AG10803 (cell line): ENCODE results near the gene PTPRZ1.

Experiments used
- DNase-seq: peaks from one replicate; pipeline ENCODE4 v3.0.0; 2010; ENCODE audit warnings: low read depth
- H3K4me3 ChIP-seq: 2 replicates; pipeline ENCODE4 v1.5.1; 2011; ENCODE audit warnings: mild to moderate bottlenecking, low read length, control low read depth
- CTCF ChIP-seq: conservative IDR thresholded peaks from 2 replicates; pipeline ENCODE4 v1.5.1; 2011; ENCODE audit warnings: mild to moderate bottlenecking, low read length, control low read depth, inconsistent platforms

Gene PTPRZ1

DNA sequence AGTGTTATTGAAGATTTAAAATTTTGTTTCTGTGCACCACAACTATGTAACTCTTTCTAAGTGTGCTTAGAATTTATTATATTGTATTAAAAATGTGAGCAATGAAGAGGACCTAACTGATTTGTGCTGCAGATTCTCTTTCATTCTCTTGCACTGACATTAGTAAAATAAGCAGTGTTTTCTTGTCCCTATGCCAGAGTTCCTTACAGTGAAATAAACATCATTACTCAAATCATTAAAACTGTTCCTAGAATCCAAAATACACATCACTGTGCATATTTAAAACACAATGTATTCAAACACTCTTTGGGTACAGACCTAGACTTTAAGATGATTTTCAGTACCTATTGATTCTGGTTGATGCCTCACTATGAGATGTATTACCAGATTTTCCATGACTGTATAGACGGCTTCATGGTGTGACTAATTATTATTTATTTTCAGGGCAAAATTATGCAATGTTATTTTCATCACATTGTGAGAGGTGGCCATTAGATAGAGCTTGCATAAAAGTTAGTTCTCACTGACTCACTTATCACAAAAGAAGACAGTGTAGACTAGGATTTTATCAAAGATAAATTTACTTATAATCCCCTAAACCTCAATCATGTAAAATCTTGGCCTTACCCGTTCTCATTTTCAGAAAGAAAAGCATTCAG, 93.4 kb downstream of the PTPRZ1 start:
- no peak overlapping the region for H3K4me3 ChIP-seq
- no peak for DNase-seq
- no peak for TF ChIP-seq CTCF

- no peak for DNase-seq
- no peak for TF ChIP-seq CTCF
- no peak overlapping the region for H3K4me3 ChIP-seq
Measured at GRCh38 chr7:121966935-121967332, 94.0 kb downstream of the PTPRZ1 start.

- TF ChIP-seq CTCF, result no peak
- no peak for DNase-seq
- H3K4me3 ChIP-seq, result no peak overlapping the region
Measured at GRCh38 chr7:121985476-121986030, 112.6 kb downstream of the PTPRZ1 start.

- TF ChIP-seq CTCF, result no peak
- DNase-seq, result no peak
Measured at GRCh38 chr7:121992068-121992467, 119.1 kb downstream of the PTPRZ1 start.

DNA sequence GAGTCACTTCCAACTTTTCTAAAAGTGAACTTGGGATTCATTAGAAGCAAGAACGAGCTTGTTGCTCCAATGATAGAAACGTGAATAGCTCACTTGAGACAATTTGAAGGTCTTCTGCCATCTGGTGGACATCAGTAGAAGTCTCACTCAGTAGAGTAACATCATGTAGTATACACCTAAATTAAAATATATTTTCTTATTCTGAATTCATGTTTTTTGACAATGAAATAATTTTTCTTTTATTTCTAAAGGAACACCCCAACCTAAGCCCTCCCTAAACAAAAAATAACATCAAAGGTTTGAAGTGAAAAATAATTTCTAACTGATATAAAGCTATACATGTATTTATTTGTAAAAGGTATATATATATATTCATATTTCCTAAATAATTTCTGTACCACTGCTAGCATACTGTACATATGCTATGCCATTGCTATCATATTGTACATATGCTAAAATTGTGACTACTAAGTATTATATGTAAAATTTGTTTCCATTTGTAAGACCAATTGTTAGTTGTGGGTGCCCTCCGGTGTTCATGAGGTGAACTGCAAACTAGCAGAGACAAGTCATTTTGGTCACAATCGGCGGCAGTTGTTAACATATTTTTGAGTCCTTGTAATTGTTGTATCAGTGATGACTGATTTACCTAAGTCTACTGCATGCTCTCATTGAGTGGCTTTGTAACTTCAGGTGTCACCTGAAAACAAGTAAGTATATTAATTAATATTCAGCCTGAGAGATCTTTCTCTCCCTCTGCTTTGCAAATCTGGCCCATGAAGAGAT, 121.9 kb downstream of the PTPRZ1 start:
- peak; percentile 93 for TF ChIP-seq CTCF
- H3K4me3 ChIP-seq, result no peak overlapping the region
- peak; percentile 81 for DNase-seq

More at GRCh38 chr7:121992068-121992467, 119.1 kb downstream of the PTPRZ1 start:
- H3K4me3 ChIP-seq, result no peak overlapping the region

- no peak overlapping the region for H3K4me3 ChIP-seq
- TF ChIP-seq CTCF, result no peak
- DNase-seq, result no peak
Measured at GRCh38 chr7:122006687-122007086, 133.7 kb downstream of the PTPRZ1 start.
